NCI-H1436 treated with DMSO at 0.1 percent for 48 hours (cell line): ENCODE measurements around the gene GID8.

Experiments used
- DNase-seq: peaks from one replicate; lab custom pipeline; 2025; lab: John Stamatoyannopoulos, UW

Gene GID8

GRCh38 chr20:62970307-62971210, 32.6 kb downstream of the GID8 start:
- no peak for DNase-seq

- DNase-seq, result no peak
Measured at GRCh38 chr20:62971211-62971949, 33.4 kb downstream of the GID8 start.

- DNase-seq, result peak; percentile 46
Measured at GRCh38 chr20:62971950-62972844, 34.2 kb downstream of the GID8 start.

- DNase-seq, result no peak
Measured at GRCh38 chr20:62972845-62973745, 35.1 kb downstream of the GID8 start.

GRCh38 chr20:62975251-62975760, 37.4 kb downstream of the GID8 start:
- no peak for DNase-seq

- DNase-seq, result no peak
Measured at GRCh38 chr20:62975812-62976508, 38.0 kb downstream of the GID8 start.

- no peak for DNase-seq
Measured at GRCh38 chr20:62976886-62977285, 38.9 kb downstream of the GID8 start.

GRCh38 chr20:62977613-62978560, 39.9 kb downstream of the GID8 start:
- DNase-seq, result peak; percentile 64

GRCh38 chr20:62978561-62978943, 40.6 kb downstream of the GID8 start:
- no peak for DNase-seq

- no peak for DNase-seq
Measured at GRCh38 chr20:62979310-62979709, 41.4 kb downstream of the GID8 start.

- no peak for DNase-seq
Measured at GRCh38 chr20:62979876-62980373, 42.0 kb downstream of the GID8 start.

GRCh38 chr20:62980380-62980960, 42.5 kb downstream of the GID8 start:
- peak; percentile 84 for DNase-seq

- peak; percentile 66 for DNase-seq
Measured at GRCh38 chr20:62980970-62981369, 43.0 kb downstream of the GID8 start.

GRCh38 chr20:62982124-62983075, 44.5 kb downstream of the GID8 start:
- DNase-seq, result no peak

GRCh38 chr20:62983210-62983609, 45.3 kb downstream of the GID8 start:
- no peak for DNase-seq

GRCh38 chr20:62984666-62985443, 46.9 kb downstream of the GID8 start:
- no peak for DNase-seq

GRCh38 chr20:62985444-62985778, 47.5 kb downstream of the GID8 start:
- DNase-seq, result no peak
